RWPE2 (cell line): ENCODE data around the gene INTS1.

Source experiments
- ATAC-seq: fragments of 200-7000 bp; cut with Tn5 transposase; 3 replicates; pipeline ENCODE4 v1.9.1; 2021; ENCODE audit warnings: low read depth
- DNase-seq: peaks from one replicate; pipeline ENCODE4 v3.0.0-alpha.2; 2020; ENCODE audit warnings: low spot score
- H3K27ac ChIP-seq: fragments of 450-650 bp; 2 replicates; pipeline ENCODE4 v1.5.1; 2017; ENCODE audit warnings: mild to moderate bottlenecking; ENCODE audit not compliant: poor library complexity, severe bottlenecking
- H3K27me3 ChIP-seq: fragments of 250-450 bp; sonication (Bioruptor Pico); 2 replicates; pipeline ENCODE4 v1.5.1; 2021; ENCODE audit warnings: mild to moderate bottlenecking, moderate library complexity; ENCODE audit not compliant: insufficient read depth, poor library complexity, severe bottlenecking
- H3K36me3 ChIP-seq: fragments of 250-450 bp; sonication (Bioruptor Pico); 2 replicates; pipeline ENCODE4 v1.5.1; 2020; ENCODE audit warnings: low read depth, mild to moderate bottlenecking, moderate library complexity
- H3K4me1 ChIP-seq: fragments of 250-450 bp; sonication (Bioruptor Pico); 2 replicates; pipeline ENCODE4 v1.5.1; 2021; ENCODE audit warnings: mild to moderate bottlenecking, moderate library complexity; ENCODE audit not compliant: insufficient read depth, poor library complexity, severe bottlenecking
- H3K4me3 ChIP-seq: fragments of 250-450 bp; sonication (Bioruptor Pico); 2 replicates; pipeline ENCODE4 v1.5.1; 2021; ENCODE audit warnings: mild to moderate bottlenecking, moderate library complexity; ENCODE audit not compliant: severe bottlenecking
- H3K9me3 ChIP-seq: fragments of 250-450 bp; sonication (Bioruptor Pico); 2 replicates; pipeline ENCODE4 v1.5.1; 2021; ENCODE audit warnings: mild to moderate bottlenecking, moderate library complexity; ENCODE audit not compliant: severe bottlenecking
- TF ChIP-seq, protein P1 (sequence below): fragments of 450-650 bp; IDR thresholded peaks from one replicate; pipeline ENCODE4 v1.5.1; 2017; ENCODE audit warnings: mild to moderate bottlenecking, moderate library complexity; ENCODE audit not compliant: poor library complexity, severe bottlenecking

INTS1 gene

DNA sequence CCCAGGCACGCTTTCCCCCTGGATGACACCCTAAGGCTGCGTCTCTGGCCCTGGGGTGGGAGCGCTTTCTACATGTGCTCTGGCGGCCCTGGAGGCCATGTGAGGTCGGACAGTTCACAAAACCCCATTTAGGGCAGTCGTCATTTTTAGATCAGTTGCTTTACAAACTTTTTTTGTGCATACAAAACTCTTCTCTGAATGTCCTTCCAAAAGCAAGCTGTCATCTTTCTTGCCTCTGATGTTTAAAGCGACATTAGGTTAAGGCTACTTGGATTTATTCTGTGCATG, 32.2 kb upstream of the INTS1 start:
- peaks cover 23% of the 10 kb centered on the region for H3K36me3 ChIP-seq
- H3K4me3 ChIP-seq: no peak overlapping the region
- H3K27me3 ChIP-seq: no peaks in the 10 kb centered on the region
- TF ChIP-seq, protein P1, sequence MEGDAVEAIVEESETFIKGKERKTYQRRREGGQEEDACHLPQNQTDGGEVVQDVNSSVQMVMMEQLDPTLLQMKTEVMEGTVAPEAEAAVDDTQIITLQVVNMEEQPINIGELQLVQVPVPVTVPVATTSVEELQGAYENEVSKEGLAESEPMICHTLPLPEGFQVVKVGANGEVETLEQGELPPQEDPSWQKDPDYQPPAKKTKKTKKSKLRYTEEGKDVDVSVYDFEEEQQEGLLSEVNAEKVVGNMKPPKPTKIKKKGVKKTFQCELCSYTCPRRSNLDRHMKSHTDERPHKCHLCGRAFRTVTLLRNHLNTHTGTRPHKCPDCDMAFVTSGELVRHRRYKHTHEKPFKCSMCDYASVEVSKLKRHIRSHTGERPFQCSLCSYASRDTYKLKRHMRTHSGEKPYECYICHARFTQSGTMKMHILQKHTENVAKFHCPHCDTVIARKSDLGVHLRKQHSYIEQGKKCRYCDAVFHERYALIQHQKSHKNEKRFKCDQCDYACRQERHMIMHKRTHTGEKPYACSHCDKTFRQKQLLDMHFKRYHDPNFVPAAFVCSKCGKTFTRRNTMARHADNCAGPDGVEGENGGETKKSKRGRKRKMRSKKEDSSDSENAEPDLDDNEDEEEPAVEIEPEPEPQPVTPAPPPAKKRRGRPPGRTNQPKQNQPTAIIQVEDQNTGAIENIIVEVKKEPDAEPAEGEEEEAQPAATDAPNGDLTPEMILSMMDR: no peak
- no peaks in the 10 kb centered on the region for H3K9me3 ChIP-seq
- no peak for DNase-seq
- peak overlapping the region; percentile 72 for H3K27ac ChIP-seq
- ATAC-seq: no peak
- peaks cover 34% of the 10 kb centered on the region for H3K4me1 ChIP-seq

DNA sequence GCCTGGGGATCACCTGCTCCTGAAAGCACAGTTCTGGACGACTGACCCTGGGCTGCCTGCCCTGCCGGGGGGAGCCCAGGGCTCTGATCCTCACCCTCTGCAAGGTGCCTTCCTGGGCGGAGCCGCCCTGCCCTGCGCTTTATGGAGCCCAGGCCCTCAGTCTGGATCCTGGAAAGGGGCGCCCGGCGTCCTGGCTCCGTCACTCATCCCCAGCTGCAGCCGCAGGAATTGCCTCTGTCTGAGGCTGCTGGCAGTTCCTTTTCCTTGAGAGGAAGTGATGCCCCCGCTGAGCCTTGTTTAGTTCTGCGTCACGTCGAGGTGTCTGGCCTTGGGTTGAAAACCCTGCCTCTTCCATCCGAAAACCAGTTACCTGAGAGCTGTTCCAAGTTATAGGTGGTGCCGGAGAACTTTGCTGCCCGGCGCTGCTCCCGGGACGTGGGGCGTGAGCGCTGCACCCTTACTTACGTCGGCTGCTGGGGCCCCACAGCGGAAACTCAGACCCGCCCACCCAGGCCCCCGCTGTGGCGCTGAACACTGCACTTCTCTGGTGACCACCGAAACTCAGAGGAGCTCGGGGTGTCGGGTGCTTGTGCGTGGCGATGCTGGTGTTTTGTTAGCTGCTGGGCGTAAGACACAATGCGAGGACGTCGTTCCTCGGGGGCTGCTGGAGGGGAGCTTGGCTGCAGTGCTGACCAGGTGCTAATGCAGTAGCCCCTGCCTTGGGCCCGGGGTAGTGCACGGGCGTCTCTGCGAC, 31.7 kb upstream of the INTS1 start:
- no peak for ATAC-seq
- no peaks in the 10 kb centered on the region for H3K9me3 ChIP-seq
- no peaks in the 10 kb centered on the region for H3K27me3 ChIP-seq
- no peak for DNase-seq
- peak overlapping the region; percentile 72 for H3K27ac ChIP-seq
- no peak overlapping the region for H3K4me3 ChIP-seq
- H3K36me3 ChIP-seq: peaks cover 18% of the 10 kb centered on the region
- TF ChIP-seq, protein P1: no peak
- peaks cover 34% of the 10 kb centered on the region for H3K4me1 ChIP-seq

DNA sequence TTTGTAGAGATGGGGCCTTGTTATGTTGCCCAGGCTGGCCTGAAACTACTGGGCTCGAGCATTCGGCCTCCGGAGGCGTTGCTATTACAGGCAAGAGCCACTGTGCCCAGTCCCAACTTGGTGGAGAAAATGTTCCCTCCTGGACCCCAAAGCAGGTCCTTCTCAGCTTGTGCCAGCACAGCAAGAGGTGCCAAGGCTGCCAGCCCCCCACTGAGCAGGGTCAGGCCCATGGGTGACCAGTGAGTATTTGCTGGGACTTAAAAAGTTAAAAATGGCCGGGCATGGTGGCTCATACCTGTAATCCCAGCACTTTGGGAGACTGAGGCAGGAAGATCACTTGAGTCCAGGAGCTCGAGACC, 30.9 kb upstream of the INTS1 start:
- TF ChIP-seq, protein P1: no peak
- no peak for DNase-seq
- H3K9me3 ChIP-seq: no peaks in the 10 kb centered on the region
- H3K27me3 ChIP-seq: no peaks in the 10 kb centered on the region
- no peak for ATAC-seq
- H3K36me3 ChIP-seq: peaks cover 14% of the 10 kb centered on the region
- peaks cover 34% of the 10 kb centered on the region for H3K4me1 ChIP-seq
- H3K4me3 ChIP-seq: no peak overlapping the region
- no peak overlapping the region for H3K27ac ChIP-seq

DNA sequence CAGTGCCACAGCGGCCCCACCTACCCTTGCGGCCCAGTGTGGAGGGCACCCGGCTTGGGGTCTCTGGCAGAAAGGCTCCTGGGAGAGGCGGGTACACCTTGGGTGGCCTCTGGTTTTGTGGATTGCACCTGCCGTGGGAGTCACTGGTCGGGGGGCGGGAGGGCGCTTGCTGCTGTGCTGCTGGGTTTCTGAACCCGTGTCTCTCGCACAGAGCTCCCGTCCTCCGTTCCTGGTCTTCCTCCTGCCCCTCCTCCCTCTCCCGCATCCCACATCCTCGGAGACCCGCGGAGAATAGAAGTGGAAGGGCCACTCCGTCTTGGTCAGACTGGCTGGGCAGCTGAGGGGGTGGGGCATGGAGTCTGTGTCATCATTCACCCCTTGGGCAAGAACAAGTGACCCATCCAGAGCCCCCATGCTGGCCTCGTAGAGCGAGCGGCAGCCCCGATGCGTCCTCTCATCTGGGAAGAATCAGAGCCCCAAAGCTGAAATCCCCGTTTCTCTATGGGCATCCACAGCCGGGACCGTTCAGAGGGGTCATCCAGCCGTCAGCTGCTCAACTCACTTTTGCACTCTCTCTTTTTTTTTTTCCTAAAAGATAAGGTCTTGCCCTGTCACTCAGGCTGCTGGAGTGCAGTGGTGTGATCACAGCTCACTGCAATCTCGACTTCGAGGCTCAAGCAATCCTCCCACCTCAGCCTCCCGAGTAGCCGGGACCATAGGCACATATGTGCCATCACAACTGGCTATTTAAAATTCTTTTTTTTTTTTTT, 30.3 kb upstream of the INTS1 start:
- Histone ChIP-seq H3K9me3 (no peaks in the 10 kb centered on the region), H3K27ac (peak overlapping the region; percentile 92), H3K4me1 (peaks cover 34% of the 10 kb centered on the region), H3K36me3 (peaks cover 10% of the 10 kb centered on the region), H3K27me3 (no peaks in the 10 kb centered on the region), H3K4me3 (no peak overlapping the region)
- ATAC-seq: no peak
- no peak for DNase-seq
- TF ChIP-seq, protein P1: no peak
